ACC112 (cell line): ENCODE data around the gene AIFM1.

Source experiments
- H2AFZ ChIP-seq: fragments of 200-600 bp; sonication (generic); one replicate; pipeline ENCODE4 v1.6.0; 2017; ENCODE audit warnings: antibody characterized with exemption, low read length; ENCODE audit not compliant: unreplicated experiment
- H3K27ac ChIP-seq: fragments of 200-600 bp; sonication (generic); 2 replicates; pipeline ENCODE4 v1.5.1; 2014; ENCODE audit warnings: low read depth, mild to moderate bottlenecking, antibody characterized with exemption, low read length, moderate library complexity
- H3K27me3 ChIP-seq: fragments of 200-600 bp; sonication (generic); 2 replicates; pipeline ENCODE4 v1.6.1; 2014; ENCODE audit warnings: mild to moderate bottlenecking, antibody characterized with exemption, low read length, moderate library complexity, mixed read lengths; ENCODE audit not compliant: insufficient read depth
- H3K36me3 ChIP-seq: fragments of 200-600 bp; sonication (generic); 2 replicates; pipeline ENCODE4 v1.6.1; 2016; ENCODE audit warnings: mild to moderate bottlenecking, antibody characterized with exemption, low read length, moderate library complexity, mixed read lengths; ENCODE audit not compliant: insufficient read depth
- H3K4me1 ChIP-seq: fragments of 200-600 bp; sonication (generic); one replicate; pipeline ENCODE4 v1.6.1; 2016; ENCODE audit warnings: low read length, mixed read lengths; ENCODE audit not compliant: insufficient read depth, unreplicated experiment, control insufficient read depth
- H3K4me3 ChIP-seq: fragments of 200-600 bp; sonication (generic); 2 replicates; pipeline ENCODE4 v1.5.1; 2014; ENCODE audit warnings: mild to moderate bottlenecking, low read depth, low read length
- H3K79me2 ChIP-seq: fragments of 200-600 bp; sonication (generic); one replicate; pipeline ENCODE4 v1.6.0; 2016; ENCODE audit warnings: low read length; ENCODE audit not compliant: control insufficient read depth, unreplicated experiment, insufficient read depth

Gene AIFM1

DNA sequence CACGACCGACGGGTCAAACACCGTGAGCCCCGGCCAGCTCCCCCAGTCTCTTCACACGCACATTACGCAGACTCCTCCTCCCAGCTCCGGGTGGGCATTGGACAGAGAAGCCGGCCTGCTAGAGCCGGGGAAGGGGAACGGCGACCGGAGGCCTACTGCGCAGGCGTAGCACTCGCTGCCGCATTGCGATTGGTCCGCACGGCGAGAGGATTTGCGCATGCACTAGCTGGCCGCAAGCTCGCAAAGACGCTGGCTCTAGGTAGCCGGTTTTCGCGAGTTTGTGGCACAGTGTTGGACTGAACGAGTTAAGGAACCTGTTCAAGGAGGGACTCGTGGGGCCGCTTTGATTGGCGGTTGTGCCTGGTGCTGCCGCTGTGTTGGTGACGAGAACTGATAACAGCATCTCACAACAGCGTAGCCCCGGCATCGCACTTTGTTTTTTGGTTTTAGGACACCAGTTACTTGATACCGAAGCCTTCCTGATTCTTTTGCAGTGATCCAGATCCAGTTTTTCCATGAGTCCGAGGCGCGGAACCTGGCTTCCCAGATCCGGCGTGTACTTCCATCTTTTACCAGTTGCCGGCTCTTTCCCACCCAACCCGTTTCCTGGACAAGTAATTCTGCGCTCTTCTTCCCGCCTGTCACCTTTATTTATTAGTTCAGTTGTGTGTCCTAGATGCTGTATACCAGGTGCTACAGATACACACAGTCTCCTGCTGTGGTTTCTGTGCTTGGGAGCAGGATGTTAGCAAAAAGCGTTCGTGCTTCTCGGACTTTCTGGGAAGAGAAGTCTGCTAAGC is at the start of gene AIFM1:
Gene AIFM1 (minus strand): TSS at position 139 of the 800 bp plus-strand sequence. CDS start 185 bp downstream, outside the sequence.
- H3K79me2 ChIP-seq: peaks cover 23% of the 10 kb centered on the region
- peak within 1 kb of the TSS; percentile 86 for H2AFZ ChIP-seq

DNA sequence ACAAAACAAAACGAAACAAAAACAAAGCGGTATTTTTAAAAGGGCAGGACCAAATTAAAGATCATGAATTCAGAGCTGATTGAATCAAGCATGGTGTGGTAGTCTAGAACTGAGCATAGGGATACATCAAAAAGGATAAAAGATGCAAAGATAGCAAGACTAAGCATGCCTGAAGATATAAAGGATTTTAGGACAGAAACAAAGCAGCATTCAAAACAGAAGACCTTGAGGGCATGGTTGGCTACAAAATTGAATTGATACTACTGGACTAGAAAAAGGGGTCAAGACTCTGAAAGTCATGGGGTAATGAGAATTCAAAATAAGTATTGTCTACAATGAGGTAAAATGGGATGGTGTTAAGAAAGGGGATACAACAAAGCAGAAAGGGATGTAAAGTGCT is 47.7 kb upstream of the AIFM1 start:
- Histone ChIP-seq H3K4me1 (no peaks in the 10 kb centered on the region), H3K27ac (no peak overlapping the region), H3K79me2 (no peaks in the 10 kb centered on the region), H3K36me3 (no peaks in the 10 kb centered on the region), H2AFZ (no peak overlapping the region), H3K27me3 (no peaks in the 10 kb centered on the region), H3K4me3 (no peak overlapping the region)

More for the DNA sequence above, at the start of gene AIFM1:
- Histone ChIP-seq H3K36me3 (no peaks in the 10 kb centered on the region), H3K4me1 (peaks cover 12% of the 10 kb centered on the region), H3K4me3 (peak within 1 kb of the TSS; percentile 92), H3K27me3 (no peaks in the 10 kb centered on the region), H3K27ac (peak within 1 kb of the TSS; percentile 82)

DNA sequence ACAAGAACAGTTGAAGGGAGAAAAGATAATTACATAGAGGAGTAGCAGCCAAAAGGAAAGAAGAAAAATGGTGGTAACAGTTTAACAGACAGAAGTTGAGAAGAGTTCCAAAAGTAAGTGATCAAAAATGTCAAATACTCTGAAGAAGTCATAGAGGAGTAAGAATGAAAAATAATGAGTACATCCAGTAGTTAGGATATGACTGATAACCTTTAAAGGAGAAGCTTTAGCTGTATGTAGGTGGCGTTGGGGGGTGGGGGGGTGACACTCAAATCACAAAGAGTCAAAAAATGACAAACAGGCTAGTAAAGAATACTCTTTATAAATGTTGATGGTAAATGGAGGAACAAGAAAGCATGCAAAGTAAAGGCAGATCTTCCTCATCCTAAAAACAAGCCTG is 46.7 kb upstream of the AIFM1 start:
- Histone ChIP-seq H3K4me1 (no peaks in the 10 kb centered on the region), H3K79me2 (no peaks in the 10 kb centered on the region), H3K27ac (no peak overlapping the region), H2AFZ (no peak overlapping the region), H3K36me3 (no peaks in the 10 kb centered on the region), H3K4me3 (no peak overlapping the region), H3K27me3 (no peaks in the 10 kb centered on the region)

DNA sequence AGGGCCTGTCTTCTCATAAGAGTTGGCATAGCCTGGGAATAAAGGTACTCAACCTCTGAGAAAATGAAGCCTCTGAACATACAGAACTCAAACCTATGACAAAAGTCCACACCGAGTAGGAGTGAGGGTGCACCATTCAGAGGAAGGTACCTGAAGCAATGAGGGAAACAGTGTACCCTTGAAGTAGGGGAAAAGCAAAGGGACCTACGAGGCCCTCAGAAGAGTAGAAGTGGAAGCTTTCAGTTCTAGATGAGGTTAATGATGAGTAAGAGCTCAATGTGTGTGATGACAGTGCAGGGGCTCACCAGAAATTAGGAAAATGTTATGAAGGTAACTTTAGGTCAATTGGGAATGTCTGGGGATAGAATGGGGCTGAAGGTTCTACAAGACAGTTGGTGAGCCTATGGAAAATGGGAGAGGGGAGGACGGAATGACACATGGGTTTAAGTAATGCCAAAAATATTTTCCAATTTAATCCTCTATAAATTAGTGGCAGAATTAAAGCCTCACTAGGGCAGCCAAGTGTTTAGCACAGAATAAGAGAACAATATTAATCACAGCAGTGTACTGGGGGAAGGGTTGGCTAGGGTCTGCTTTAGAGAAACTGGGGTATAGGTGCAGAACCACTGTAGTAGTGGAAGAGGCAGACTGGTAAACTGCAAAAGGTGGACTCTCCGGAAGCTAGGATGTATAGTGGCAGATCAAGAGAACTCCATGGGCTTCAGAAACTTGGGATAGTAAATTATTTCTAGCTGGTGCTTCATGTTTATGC is 46.0 kb upstream of the AIFM1 start:
- no peaks in the 10 kb centered on the region for H3K4me1 ChIP-seq
- H3K36me3 ChIP-seq: no peaks in the 10 kb centered on the region
- H3K79me2 ChIP-seq: no peaks in the 10 kb centered on the region
- H3K27me3 ChIP-seq: no peaks in the 10 kb centered on the region
- H3K27ac ChIP-seq: no peak overlapping the region
- no peak overlapping the region for H2AFZ ChIP-seq
- no peak overlapping the region for H3K4me3 ChIP-seq

DNA sequence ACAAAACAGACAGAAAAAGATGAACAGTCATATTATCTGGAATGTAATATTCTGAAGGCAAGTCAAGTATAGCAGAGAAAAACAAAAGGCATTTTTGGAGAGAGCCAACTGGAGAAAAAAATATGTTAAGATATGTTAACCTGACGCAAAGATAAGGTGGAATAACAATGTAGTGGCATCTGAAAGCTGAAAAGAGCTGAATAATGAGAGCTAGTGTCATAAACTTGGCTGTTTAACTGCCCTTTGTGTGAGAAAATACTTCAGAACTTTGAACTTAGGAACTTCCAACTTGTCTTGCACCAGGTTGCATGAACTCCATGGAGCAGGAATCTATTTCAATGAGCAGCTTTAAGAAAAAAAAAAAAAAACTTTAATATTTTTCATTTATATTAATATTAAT is 39.0 kb upstream of the AIFM1 start:
- Histone ChIP-seq H3K4me1 (no peaks in the 10 kb centered on the region), H2AFZ (no peak overlapping the region), H3K4me3 (no peak overlapping the region), H3K27ac (no peak overlapping the region), H3K79me2 (no peaks in the 10 kb centered on the region), H3K36me3 (no peaks in the 10 kb centered on the region; the same call in 1 of the 2 replicates), H3K27me3 (no peaks in the 10 kb centered on the region)

DNA sequence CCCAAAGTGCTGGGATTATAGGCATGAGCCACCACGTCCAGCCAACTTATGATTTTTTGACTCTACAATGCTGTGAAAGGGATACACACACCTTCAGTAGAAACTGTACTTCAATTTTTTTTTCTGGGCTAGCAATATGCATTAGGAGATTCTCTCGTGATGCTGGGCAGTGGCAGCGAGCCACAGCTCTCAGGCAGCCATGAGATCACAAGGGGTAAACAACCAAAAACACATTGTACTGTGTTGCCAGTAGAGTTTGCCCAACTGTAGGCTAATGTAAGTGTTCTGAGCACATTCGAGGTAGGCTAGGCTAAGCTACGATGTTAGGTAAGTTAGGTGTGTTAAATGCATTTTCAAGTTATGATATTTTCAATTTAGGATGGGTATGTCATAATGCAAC is 31.8 kb upstream of the AIFM1 start:
- Histone ChIP-seq H2AFZ (no peak overlapping the region), H3K79me2 (no peaks in the 10 kb centered on the region), H3K27me3 (no peaks in the 10 kb centered on the region), H3K27ac (no peak overlapping the region), H3K4me3 (no peak overlapping the region), H3K36me3 (no peaks in the 10 kb centered on the region), H3K4me1 (no peaks in the 10 kb centered on the region)

DNA sequence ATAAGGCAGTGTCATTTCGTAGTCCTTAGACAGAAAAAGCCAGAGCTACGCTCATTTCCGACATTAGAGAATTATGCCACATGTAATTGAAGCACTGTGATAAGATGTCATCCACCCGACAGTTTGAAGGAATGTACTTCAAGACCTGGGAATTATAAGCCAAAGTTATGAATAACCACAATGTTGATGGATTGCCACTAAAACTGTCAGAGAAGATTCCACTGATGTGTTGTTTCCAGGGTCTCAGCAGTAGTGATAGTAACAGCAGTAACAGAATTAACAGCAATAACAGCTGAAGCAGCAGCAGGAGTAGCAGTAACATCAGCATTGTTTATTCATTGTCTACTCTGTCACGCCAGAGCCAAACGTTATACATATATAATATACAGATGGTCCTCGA is 30.8 kb upstream of the AIFM1 start:
- H2AFZ ChIP-seq: no peak overlapping the region
- no peaks in the 10 kb centered on the region for H3K79me2 ChIP-seq
- no peak overlapping the region for H3K27ac ChIP-seq
- no peaks in the 10 kb centered on the region for H3K27me3 ChIP-seq
- H3K4me1 ChIP-seq: no peaks in the 10 kb centered on the region
- H3K4me3 ChIP-seq: no peak overlapping the region
- no peaks in the 10 kb centered on the region for H3K36me3 ChIP-seq

DNA sequence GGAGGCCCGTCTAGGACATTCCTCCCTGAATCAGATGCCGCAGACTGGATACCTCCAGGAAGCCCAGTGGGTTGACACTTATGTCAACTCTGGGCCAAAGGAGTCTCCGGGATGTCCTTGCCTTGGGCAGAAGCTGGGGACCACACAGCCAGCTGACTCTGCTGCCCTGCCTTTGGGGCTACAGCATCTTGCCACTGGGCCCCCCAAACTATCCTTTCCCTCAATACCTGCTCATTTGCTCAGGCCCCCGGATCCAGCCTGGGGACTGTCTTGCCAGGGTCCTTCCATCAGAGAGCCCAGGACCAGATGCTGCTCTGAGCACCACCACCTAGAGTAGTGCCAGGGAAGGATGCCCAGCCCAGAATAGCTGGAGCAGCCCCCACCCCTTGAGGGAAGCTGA is 25.2 kb upstream of the AIFM1 start:
- H3K36me3 ChIP-seq: no peaks in the 10 kb centered on the region
- H3K4me1 ChIP-seq: no peaks in the 10 kb centered on the region
- no peaks in the 10 kb centered on the region for H3K27me3 ChIP-seq
- no peak overlapping the region for H3K27ac ChIP-seq
- no peaks in the 10 kb centered on the region for H3K79me2 ChIP-seq
- H2AFZ ChIP-seq: no peak overlapping the region
- H3K4me3 ChIP-seq: no peak overlapping the region

DNA sequence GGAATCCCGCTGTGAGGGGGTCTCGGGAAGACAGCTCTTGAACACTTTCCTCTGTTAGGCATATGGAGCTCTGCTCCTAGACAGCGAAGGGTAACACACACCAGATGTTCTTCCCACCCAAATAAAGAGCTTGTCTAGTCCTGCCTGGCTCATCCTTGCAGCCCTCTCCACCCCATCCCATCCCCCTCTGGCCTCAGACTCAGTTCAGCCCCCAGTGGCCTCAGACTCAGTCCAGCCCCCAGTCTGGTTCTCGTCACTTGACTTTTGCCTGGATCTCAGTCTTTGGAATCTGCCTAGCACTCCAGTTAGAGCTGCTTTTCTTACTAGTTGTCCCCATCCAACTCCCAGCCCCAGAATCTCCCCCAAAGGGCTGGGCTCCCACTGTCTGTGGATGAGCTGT is 21.0 kb upstream of the AIFM1 start:
- Histone ChIP-seq H2AFZ (no peak overlapping the region), H3K27ac (no peak overlapping the region), H3K27me3 (no peaks in the 10 kb centered on the region), H3K36me3 (no peaks in the 10 kb centered on the region), H3K4me1 (no peaks in the 10 kb centered on the region), H3K79me2 (no peaks in the 10 kb centered on the region), H3K4me3 (no peak overlapping the region)

DNA sequence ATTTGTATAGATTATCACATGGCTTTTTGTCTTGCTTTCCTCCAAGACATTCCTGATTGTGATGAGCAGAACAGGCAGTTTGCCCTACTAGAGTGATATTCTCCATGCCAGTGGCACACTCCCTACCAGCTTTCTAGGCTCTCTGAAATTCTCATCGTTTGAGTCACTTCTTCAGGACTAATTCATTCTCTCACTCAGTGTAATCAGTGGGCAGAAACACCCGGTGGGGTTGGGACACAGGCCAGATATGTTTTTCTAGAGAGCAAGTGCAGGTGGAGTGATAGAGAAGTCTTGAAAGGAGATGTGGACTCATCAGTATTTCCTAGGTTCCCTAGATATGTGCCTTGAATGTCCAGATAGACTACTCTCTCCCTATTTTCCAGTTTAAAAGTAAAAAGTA is 19.2 kb upstream of the AIFM1 start:
- Histone ChIP-seq H3K4me1 (no peaks in the 10 kb centered on the region), H3K27ac (no peak overlapping the region)

DNA sequence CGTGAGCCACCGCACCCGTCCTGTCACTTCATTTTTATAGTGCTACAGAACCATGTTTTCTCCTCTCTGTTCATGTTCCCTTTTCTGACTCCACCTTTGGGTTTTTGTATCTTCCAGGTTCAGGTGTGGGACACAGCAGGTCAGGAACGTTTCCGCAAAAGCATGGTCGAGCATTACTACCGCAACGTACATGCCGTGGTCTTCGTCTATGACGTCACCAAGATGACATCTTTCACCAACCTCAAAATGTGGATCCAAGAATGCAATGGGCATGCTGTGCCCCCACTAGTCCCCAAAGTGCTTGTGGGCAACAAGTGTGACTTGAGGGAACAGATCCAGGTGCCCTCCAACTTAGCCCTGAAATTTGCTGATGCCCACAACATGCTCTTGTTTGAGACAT is 18.5 kb upstream of the AIFM1 start:
- Histone ChIP-seq H3K4me1 (no peaks in the 10 kb centered on the region), H3K36me3 (no peaks in the 10 kb centered on the region), H3K27ac (no peak overlapping the region)

More for the DNA sequence above, 19.2 kb upstream of the AIFM1 start:
- Histone ChIP-seq H3K36me3 (no peaks in the 10 kb centered on the region), H3K27me3 (no peaks in the 10 kb centered on the region), H2AFZ (no peak overlapping the region), H3K4me3 (no peak overlapping the region), H3K79me2 (no peaks in the 10 kb centered on the region)

More for the DNA sequence above, 18.5 kb upstream of the AIFM1 start:
- no peaks in the 10 kb centered on the region for H3K27me3 ChIP-seq
- H2AFZ ChIP-seq: no peak overlapping the region
- no peak overlapping the region for H3K4me3 ChIP-seq
- no peaks in the 10 kb centered on the region for H3K79me2 ChIP-seq
